Measurements from ENCODE around the gene RAET1G.

GRCh38 chr6:149887343-149887742, 35.6 kb downstream of the RAET1G start:
- no peak for TF ChIP-seq POLR2AphosphoS5 (IDR thresholded peaks at IDR 0.05)
- no peak for TF ChIP-seq CTCF (IDR thresholded peaks at IDR 0.05)
